GM21515 (cell line): ENCODE results near the gene SBSN.
"Not testable (repeated sequence)": the region's sequence is repeated elsewhere in the genome, so short reads cannot be mapped to it uniquely, and the experiment has no call there.

Experiments used
- ATAC-seq: cut with Tn5 transposase; IDR thresholded peaks from one replicate; pipeline ENCODE4 v1.9.1; 2021; ENCODE audit not compliant: unreplicated experiment

The SBSN gene

DNA sequence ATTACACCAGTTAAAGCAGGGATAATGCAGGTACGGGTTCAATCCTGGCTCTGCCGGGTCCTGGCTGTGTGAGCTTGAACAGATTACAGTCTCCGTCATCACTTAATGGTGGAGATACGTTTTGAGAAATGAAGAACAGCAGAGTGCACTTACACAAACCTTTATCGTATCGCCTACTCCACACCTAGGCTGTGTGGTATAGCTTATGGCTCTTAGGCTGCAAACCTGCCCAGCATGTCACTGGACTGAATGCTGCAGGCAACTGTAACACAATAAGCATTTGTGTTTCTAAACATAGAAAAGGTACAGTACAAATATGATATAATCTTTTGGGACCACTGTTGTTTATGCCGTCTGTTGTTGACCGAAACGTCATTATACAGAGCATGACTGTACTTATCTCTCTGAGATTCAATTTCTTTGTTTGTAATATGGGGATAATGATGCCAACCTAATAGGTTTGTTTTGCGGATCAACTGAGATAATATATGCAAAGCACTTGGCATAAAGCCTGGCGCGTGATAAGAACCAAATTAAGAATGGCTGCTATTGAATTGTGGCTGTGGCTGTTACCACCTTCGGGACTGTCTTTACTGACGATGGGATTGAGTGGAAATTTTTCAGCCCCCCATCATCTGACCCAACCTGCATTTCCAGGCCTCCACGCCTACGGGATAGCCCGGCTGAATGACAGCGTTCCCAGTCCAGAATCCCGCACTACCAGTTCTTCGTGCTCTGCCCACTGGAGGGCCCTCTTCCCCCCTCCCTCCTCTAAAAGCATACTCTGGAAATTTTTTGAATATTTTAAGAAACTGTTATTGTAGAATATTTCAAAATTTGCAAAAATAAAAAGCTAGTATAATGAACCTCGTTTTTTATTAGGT lies 49.1 kb downstream of the SBSN start:
- no peak for ATAC-seq

DNA sequence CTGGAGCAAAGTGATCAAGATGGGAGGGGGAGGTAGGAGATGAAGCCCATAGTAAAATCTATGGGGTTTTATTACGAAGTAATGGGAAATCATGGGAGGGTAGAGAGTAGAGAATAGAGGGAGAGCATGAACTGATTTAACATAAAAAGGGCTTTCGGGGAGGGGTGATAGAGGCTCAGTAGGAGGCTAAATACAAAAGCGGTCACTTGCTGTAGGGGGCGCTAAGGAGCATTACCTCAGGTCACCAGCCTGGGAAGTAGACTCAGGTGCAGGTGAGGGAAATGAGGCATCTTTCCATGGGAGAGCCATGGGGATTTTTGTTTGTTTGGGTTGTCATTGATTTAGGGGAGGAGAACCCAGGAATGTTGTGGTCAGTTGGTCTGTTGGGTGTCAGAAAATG lies 52.0 kb downstream of the SBSN start:
- no peak for ATAC-seq

DNA sequence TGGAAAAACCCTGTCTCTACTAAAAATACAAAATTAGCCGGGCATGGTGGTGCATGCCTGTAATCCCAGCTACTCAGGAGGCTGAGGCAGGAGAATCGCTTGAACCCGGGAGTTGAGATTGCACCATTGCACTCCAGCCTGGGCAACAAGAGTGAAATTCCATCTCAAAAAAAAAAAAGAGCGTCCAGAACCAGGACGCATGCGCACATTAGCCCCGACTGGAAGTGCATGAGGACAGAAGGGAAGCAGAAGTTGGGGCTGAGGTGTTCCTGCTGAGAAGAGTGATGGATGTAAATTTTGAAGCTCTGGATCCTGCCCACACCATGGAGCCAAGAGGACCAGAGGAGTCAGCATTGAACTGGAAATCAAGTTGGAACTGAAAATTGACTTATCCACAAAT lies 53.5 kb downstream of the SBSN start:
- not testable (repeated sequence) for ATAC-seq

DNA sequence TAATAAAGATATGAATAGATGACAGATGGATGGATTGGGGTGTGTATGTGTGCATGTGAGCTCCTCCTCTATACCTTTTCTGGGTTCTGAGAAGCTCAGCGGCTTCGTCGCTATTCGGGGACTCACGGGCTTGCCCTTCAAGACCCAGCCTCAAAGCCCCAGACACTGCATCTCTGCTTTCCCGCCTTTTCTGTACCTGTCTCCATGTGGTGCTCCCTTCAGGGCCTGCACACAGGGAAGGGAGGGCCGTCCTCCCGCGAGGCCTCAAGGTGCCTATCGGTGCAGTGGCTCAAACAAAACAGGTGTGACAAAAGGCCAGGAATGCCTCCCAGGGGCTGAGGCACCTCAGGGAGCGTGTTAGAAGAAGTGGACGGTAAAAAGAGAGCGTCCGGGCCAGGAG lies 54.0 kb downstream of the SBSN start:
- no peak for ATAC-seq
